Naive thymus-derived CD8-positive, alpha-beta T cell (primary cell): ENCODE measurements around the gene ADAMTSL5. TPM values are rescaled to one million over a fixed set of nuclear protein-coding genes. Genes with fewer than 3 reads are reported as not detected.

ENCODE experiments used
- ATAC-seq, 2 donors: fragments of 150-1000 bp; cut with Tn5 transposase in 1 of 2; sonication (Bioruptor Pico), chemical (Tn5 transposase) in 1 of 2; 1 replicate in 1 of 2; 2 replicates in 1 of 2; pipeline ENCODE4 v1.10.0; 2021; ENCODE audit warnings: mild to moderate bottlenecking in 2 of 2, moderate library complexity in 2 of 2
- POLR2A ChIA-PET: fragments of 350-600 bp; sonication (Branson Sonifier 250); formaldehyde crosslinking; loops from one replicate; lab custom pipeline; 2021; ENCODE audit warnings: antibody characterized with exemption; lab: Charles Lee
- DNase-seq, 10 donors: peaks; one replicate each; pipeline versions ENCODE4 v3.0.0 to v3.0.0-alpha.2; 2020 to 2022
- H3K27ac Mint-ChIP-seq, 10 donors: one replicate each; pipeline ENCODE4 v1.8.0; 2020 to 2022; ENCODE audit warnings: mild to moderate bottlenecking in 10 of 10, mixed read lengths in 10 of 10, moderate library complexity in 4 of 10, inconsistent platforms in 1 of 10
- H3K27me3 Mint-ChIP-seq, 5 donors: one replicate each; pipeline ENCODE4 v1.8.0; 2021 to 2022; ENCODE audit warnings: mixed read lengths in 5 of 5
- H3K36me3 Mint-ChIP-seq, 3 donors: one replicate each; pipeline ENCODE4 v1.8.0; 2020 to 2022; ENCODE audit warnings: mixed read lengths in 3 of 3, mild to moderate bottlenecking in 2 of 3, inconsistent platforms in 1 of 3
- H3K4me1 Mint-ChIP-seq, 4 donors: one replicate each; pipeline ENCODE4 v1.8.0; 2021 to 2022; ENCODE audit warnings: mixed read lengths in 4 of 4
- H3K4me3 Mint-ChIP-seq, 10 donors: one replicate each; pipeline ENCODE4 v1.8.0; 2020 to 2022; ENCODE audit warnings: mild to moderate bottlenecking in 10 of 10, mixed read lengths in 10 of 10, moderate library complexity in 6 of 10, inconsistent platforms in 1 of 10
- H3K9me3 Mint-ChIP-seq, 9 donors: one replicate each; pipeline ENCODE4 v1.8.0; 2020 to 2022; ENCODE audit warnings: mixed read lengths in 9 of 9, mild to moderate bottlenecking in 3 of 9, inconsistent platforms in 1 of 9, moderate library complexity in 1 of 9
- polyA plus RNA-seq, 3 donors: library from polyadenylated mRNA; unstranded; fragments of 300-500 nt; fragmentation: Illumina TruSeq; gene quantifications; one replicate each; pipeline ENCODE4 v1.2.3, GENCODE V29; 2021
- total RNA-seq, 8 experiments: library from RNA in 2 of 8; stranded (reverse) in 2 of 8; gene quantifications; one replicate each; pipeline ENCODE4 v1.2.3 and lab custom pipeline; 2021 to 2026

ADAMTSL5 gene
- total and polyA plus RNA-seq, 5 experiments from 2014 or later, result 0.47 to 4.5 (median 2.5) TPM

DNA sequence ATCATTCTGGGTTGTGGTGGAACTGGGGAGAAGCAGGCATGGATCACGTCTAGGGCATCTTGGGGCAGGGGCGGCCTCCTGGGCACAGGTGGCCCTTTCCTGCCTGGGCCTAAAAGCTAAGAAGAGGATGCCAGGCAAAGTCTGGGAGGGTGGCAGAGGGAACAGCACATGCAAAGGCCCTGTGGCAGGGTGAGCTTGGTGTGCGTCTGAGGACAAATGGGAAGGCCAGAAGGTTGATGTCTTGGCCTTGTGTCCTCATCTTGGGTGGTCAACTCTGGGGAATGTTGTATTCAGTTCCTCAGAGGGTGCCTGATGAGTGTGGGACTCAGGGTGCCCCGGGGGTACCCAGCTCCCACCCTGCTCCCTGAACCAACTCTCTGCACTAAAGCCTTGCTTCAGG lies 5.7 kb upstream of the ADAMTSL5 start:
- DNase-seq (no peak), ATAC-seq (no peak)
- H3K9me3 Mint-ChIP-seq, result no peaks in the 10 kb centered on the region
- peak overlapping the region in 1 of 10 donors; percentile 41 for H3K4me3 Mint-ChIP-seq
- H3K36me3 Mint-ChIP-seq, result no peaks in the 10 kb centered on the region
- H3K4me1 Mint-ChIP-seq, result peaks cover 0 to 2% (median 0%) of the 10 kb centered on the region in 4 donors
- POLR2A ChIA-PET, result no interaction called here
- H3K27ac Mint-ChIP-seq, result no peak overlapping the region
- H3K27me3 Mint-ChIP-seq, result peaks cover 0 to 37% (median 10%) of the 10 kb centered on the region in 5 donors

DNA sequence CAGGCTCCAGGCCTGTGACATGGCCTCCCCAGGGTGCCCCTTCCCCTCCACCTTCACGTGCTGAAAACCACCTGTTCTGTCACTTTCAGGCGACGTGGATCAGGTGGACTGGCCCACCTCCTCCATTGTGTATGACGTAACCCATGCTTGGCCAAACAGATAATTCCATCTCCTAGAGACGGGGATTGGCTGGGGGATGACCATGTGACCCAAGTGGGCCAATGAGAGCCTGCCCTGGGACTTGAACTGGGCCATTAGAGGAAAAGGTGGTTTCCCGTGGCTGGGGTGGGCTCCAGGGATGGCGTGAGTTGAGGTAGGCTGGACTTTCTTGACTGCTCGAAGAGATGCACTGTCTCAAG lies 3.6 kb upstream of the ADAMTSL5 start:
- Mint-ChIP-seq H3K27ac (no peak overlapping the region), H3K4me1 (peaks cover 0 to 7% (median 4%) of the 10 kb centered on the region in 4 donors), H3K27me3 (peaks cover 0 to 21% (median 3%) of the 10 kb centered on the region in 5 donors), H3K4me3 (peak overlapping the region in 1 of 10 donors; percentile 45), H3K36me3 (no peaks in the 10 kb centered on the region), H3K9me3 (no peaks in the 10 kb centered on the region)
- DNase-seq (no peak), ATAC-seq (no peak)
- POLR2A ChIA-PET, result no interaction called here

- ATAC-seq, result no peak
- Mint-ChIP-seq H3K27ac (no peak overlapping the region), H3K9me3 (no peaks in the 10 kb centered on the region), H3K4me3 (no peak overlapping the region), H3K4me1 (peaks cover under 1 to 13% (median 7%) of the 10 kb centered on the region in 4 donors), H3K36me3 (no peaks in the 10 kb centered on the region), H3K27me3 (peaks cover 0 to 17% (median 3%) of the 10 kb centered on the region in 5 donors)
- no peak for DNase-seq
- POLR2A ChIA-PET, result interaction anchor here (0.7 kb wide), 1 partner anchor 24 kb away, joined by 4 read pairs; the partner anchor contains the start of gene REEP6
These were observed 2.3 kb upstream of the ADAMTSL5 start for GRCh38 chr19:1514986-1515721.

- no peaks in the 10 kb centered on the region for H3K9me3 Mint-ChIP-seq
- H3K4me3 Mint-ChIP-seq, result peak overlapping the region in 3 of 10 donors; percentile 36 to 53 (median 53)
- peaks cover 0 to 18% (median 3%) of the 10 kb centered on the region in 5 donors for H3K27me3 Mint-ChIP-seq
- ATAC-seq, result no peak
- H3K27ac Mint-ChIP-seq, result no peak overlapping the region
- POLR2A ChIA-PET, result no interaction called here
- DNase-seq, result no peak
- no peaks in the 10 kb centered on the region for H3K36me3 Mint-ChIP-seq
- H3K4me1 Mint-ChIP-seq, result peaks cover 6 to 18% (median 12%) of the 10 kb centered on the region in 4 donors
These were observed 1.5 kb upstream of the ADAMTSL5 start for GRCh38 chr19:1514295-1514661.

DNA sequence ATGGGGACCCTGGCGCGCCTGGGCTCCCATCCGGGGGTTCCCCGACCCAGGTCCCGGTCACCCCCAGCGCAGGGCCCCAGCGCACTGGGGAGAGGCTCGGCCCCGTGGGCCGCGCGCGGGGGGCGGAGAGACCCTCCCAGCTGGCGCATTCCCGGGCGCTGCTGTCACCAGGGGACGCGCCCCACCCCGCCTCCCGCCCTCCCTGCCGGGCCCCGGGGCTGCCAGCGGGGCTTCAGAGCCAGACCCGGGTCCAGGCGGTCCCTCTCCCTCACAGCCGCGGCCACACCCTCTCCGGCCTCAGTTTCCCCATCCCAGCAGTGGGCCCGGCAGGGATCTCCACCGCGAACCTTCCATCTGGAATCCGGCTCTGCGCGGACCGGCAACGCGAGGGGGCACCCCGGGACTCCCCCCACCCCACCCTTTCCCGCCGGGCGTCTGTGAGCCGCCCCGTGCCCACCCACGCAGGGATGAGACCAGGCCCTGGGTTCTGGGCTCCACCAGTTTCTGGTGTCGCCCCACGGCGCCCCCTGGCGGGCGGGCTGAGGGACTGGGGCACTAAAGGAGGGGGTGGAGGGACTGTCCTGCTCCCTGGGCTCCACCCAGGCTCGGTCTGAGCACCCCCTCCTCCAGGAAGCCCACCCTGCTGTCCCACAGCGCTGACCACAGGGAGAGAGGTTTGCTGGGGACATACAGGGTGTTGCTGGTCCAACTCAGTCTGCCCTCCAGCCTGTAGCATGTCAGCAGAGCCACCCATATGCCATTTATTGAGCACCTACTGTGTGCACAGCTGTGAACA lies 878 bp upstream of the ADAMTSL5 start:
- peak overlapping the region in 4 of 10 donors; percentile 36 to 53 (median 44) for H3K4me3 Mint-ChIP-seq
- no peak overlapping the region for H3K27ac Mint-ChIP-seq
- POLR2A ChIA-PET, result interaction anchor here (0.5 kb wide), 1 partner anchor 72 kb away, joined by 3 read pairs; no protein-coding TSS in a partner anchor
- peak; percentile 60 to 69 for ATAC-seq
- H3K9me3 Mint-ChIP-seq, result no peaks in the 10 kb centered on the region
- H3K27me3 Mint-ChIP-seq, result peaks cover 0 to 18% (median 3%) of the 10 kb centered on the region in 5 donors
- H3K36me3 Mint-ChIP-seq, result no peaks in the 10 kb centered on the region
- peak; percentile 43 to 76 (median 62) for DNase-seq
- peaks cover 6 to 21% (median 12%) of the 10 kb centered on the region in 4 donors for H3K4me1 Mint-ChIP-seq

DNA sequence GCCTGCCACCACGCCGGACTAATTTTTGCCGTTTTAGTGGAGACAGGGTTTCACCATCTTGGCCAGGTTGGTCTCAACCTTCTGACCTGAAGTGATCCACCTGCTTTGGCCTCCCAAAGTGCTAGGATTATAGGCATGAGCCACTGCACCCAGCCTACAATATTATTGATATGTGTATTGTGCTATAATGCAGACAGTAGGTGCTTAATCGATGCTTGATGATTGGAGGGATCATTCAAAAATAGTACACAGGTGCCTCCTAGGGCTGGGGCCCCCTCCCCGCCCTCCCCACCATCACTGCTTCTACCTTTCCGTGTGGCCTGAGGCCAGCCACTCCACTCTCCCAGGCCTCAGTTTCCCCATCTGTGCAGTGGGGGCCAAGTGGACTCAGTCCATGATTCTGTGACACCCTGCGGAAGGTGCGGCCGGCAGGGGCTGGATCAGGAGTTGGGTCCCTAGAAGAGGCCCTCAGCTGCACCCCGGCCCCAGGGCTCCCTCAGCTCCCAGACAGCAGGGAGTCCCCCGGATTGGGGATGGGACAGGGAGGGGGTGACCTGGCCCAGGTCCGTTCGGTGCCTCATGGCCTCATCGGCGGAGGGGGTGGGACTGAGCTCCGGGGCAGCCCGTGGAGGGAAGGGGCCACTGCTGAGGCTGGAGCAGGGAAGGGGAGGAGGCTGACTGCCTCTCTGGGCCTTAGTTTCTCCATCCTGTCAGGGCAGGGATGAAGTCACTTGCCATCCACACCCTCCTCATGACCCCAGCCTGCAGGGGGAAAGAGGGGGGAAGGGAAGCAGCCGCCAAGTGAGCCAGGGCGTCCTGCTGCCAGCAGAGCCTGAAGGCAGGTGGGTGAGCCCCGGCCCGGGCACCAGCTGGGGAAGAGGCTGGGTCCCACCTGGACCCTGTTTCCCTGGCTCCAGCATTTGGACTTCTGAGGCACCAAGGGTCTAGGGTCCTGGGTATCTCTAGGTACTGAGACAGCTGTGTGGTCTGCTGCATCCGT lies 1.2 kb downstream of the ADAMTSL5 start:
- peaks cover 0 to 15% (median 3%) of the 10 kb centered on the region in 5 donors for H3K27me3 Mint-ChIP-seq
- H3K9me3 Mint-ChIP-seq, result no peaks in the 10 kb centered on the region
- POLR2A ChIA-PET, result interaction anchor here (0.5 to 1.5 kb wide), 2 partner anchors 243 to 606 kb away, joined by 3 to 4 read pairs; partner anchors contain the start of gene CIRBP
- no peak for ATAC-seq
- DNase-seq, result no peak
- peak overlapping the region; percentile 63 to 82 (median 69) for H3K4me3 Mint-ChIP-seq
- peaks cover 9 to 31% (median 20%) of the 10 kb centered on the region in 4 donors for H3K4me1 Mint-ChIP-seq
- H3K36me3 Mint-ChIP-seq, result no peaks in the 10 kb centered on the region
- peak overlapping the region in 2 of 10 donors; percentile 63 to 72 for H3K27ac Mint-ChIP-seq

GRCh38 chr19:1510807-1511206 lies 2.0 kb downstream of the ADAMTSL5 start:
- ATAC-seq (no peak), DNase-seq (no peak)
- POLR2A ChIA-PET, result no interaction called here
- peak overlapping the region in 2 of 10 donors; percentile 63 to 67 for H3K27ac Mint-ChIP-seq
- no peaks in the 10 kb centered on the region for H3K36me3 Mint-ChIP-seq
- H3K4me3 Mint-ChIP-seq, result peak overlapping the region in 5 of 10 donors; percentile 11 to 59 (median 24)
- H3K4me1 Mint-ChIP-seq, result peaks cover 11 to 34% (median 20%) of the 10 kb centered on the region in 4 donors
- H3K9me3 Mint-ChIP-seq, result no peaks in the 10 kb centered on the region
- H3K27me3 Mint-ChIP-seq, result peaks cover 0 to 10% (median 2%) of the 10 kb centered on the region in 5 donors

- H3K9me3 Mint-ChIP-seq, result no peaks in the 10 kb centered on the region
- no peaks in the 10 kb centered on the region for H3K36me3 Mint-ChIP-seq
- peaks cover 11 to 35% (median 20%) of the 10 kb centered on the region in 4 donors for H3K4me1 Mint-ChIP-seq
- POLR2A ChIA-PET, result no interaction called here
- no peak for DNase-seq
- H3K27me3 Mint-ChIP-seq, result peaks cover 0 to 14% (median 5%) of the 10 kb centered on the region in 5 donors
- no peak for ATAC-seq
- H3K27ac Mint-ChIP-seq, result no peak overlapping the region
- peak overlapping the region in 1 of 10 donors; percentile 36 for H3K4me3 Mint-ChIP-seq
These were observed 2.4 kb downstream of the ADAMTSL5 start for GRCh38 chr19:1510442-1510806.

- DNase-seq (no peak), ATAC-seq (no peak)
- H3K27me3 Mint-ChIP-seq, result peaks cover 0 to 16% (median 7%) of the 10 kb centered on the region in 5 donors
- H3K27ac Mint-ChIP-seq, result peak overlapping the region in 3 of 10 donors; percentile 60 to 88 (median 65)
- peak overlapping the region in 4 of 10 donors; percentile 0 to 55 (median 31) for H3K4me3 Mint-ChIP-seq
- H3K4me1 Mint-ChIP-seq, result peaks cover 11 to 37% (median 20%) of the 10 kb centered on the region in 4 donors
- POLR2A ChIA-PET, result no interaction called here
- H3K9me3 Mint-ChIP-seq, result no peaks in the 10 kb centered on the region
- no peaks in the 10 kb centered on the region for H3K36me3 Mint-ChIP-seq
These were observed 3.0 kb downstream of the ADAMTSL5 start for GRCh38 chr19:1509602-1510441.

GRCh38 chr19:1508507-1508856 lies 4.3 kb downstream of the ADAMTSL5 start:
- POLR2A ChIA-PET, result no interaction called here
- Mint-ChIP-seq H3K27me3 (peaks cover 0 to 20% (median 2%) of the 10 kb centered on the region in 5 donors), H3K4me3 (peak overlapping the region in 9 of 10 donors; percentile 13 to 93 (median 56)), H3K4me1 (peaks cover 10 to 39% (median 22%) of the 10 kb centered on the region in 4 donors), H3K36me3 (peaks cover 0 to 2% (median 0%) of the 10 kb centered on the region in 3 donors), H3K9me3 (no peaks in the 10 kb centered on the region), H3K27ac (peak overlapping the region in 4 of 10 donors; percentile 29 to 79 (median 64))
- DNase-seq, result no peak
- no peak for ATAC-seq
